Rectal smooth muscle tissue (tissue), 1 donor: ENCODE measurements around the gene SLIT3.

Experiments
- H3K27ac ChIP-seq: one replicate; pipeline ENCODE4 v1.7.0; 2013; ENCODE audit warnings: low read depth, low read length, inconsistent platforms
- H3K27me3 ChIP-seq: one replicate; pipeline ENCODE4 v1.7.0; 2013; ENCODE audit warnings: low read length; ENCODE audit not compliant: control insufficient read depth, insufficient read depth
- H3K36me3 ChIP-seq: one replicate; pipeline ENCODE4 v1.7.0; 2013; ENCODE audit warnings: low read length; ENCODE audit not compliant: control insufficient read depth, insufficient read depth
- H3K4me1 ChIP-seq: one replicate; pipeline ENCODE4 v1.7.0; 2013; ENCODE audit warnings: low read length; ENCODE audit not compliant: control insufficient read depth, insufficient read depth
- H3K4me3 ChIP-seq: one replicate; pipeline ENCODE4 v1.7.0; 2013; ENCODE audit warnings: low read length
- H3K9ac ChIP-seq: one replicate; pipeline ENCODE4 v1.7.0; 2013; ENCODE audit warnings: low read length

The SLIT3 gene

GRCh38 chr5:169175733-169176132 is 125.2 kb downstream of the SLIT3 start:
- H3K27ac ChIP-seq, result no peak overlapping the region
- H3K36me3 ChIP-seq, result no peaks in the 10 kb centered on the region
- H3K4me1 ChIP-seq, result no peaks in the 10 kb centered on the region
- no peaks in the 10 kb centered on the region for H3K27me3 ChIP-seq
- H3K9ac ChIP-seq, result no peak overlapping the region
- no peak overlapping the region for H3K4me3 ChIP-seq

GRCh38 chr5:169174923-169175322 is 126.0 kb downstream of the SLIT3 start:
- no peaks in the 10 kb centered on the region for H3K36me3 ChIP-seq
- H3K27me3 ChIP-seq, result no peaks in the 10 kb centered on the region
- H3K4me3 ChIP-seq, result no peak overlapping the region
- H3K9ac ChIP-seq, result no peak overlapping the region
- H3K4me1 ChIP-seq, result no peaks in the 10 kb centered on the region
- no peak overlapping the region for H3K27ac ChIP-seq

GRCh38 chr5:169173372-169173771 is 127.6 kb downstream of the SLIT3 start:
- Histone ChIP-seq H3K27ac (no peak overlapping the region), H3K4me1 (no peaks in the 10 kb centered on the region), H3K9ac (no peak overlapping the region)

GRCh38 chr5:169171515-169171914 is 129.4 kb downstream of the SLIT3 start:
- H3K27ac ChIP-seq, result no peak overlapping the region
- H3K4me1 ChIP-seq, result no peaks in the 10 kb centered on the region
- H3K36me3 ChIP-seq, result no peaks in the 10 kb centered on the region
- H3K27me3 ChIP-seq, result no peaks in the 10 kb centered on the region
- no peak overlapping the region for H3K4me3 ChIP-seq
- H3K9ac ChIP-seq, result no peak overlapping the region

More at GRCh38 chr5:169173372-169173771, 127.6 kb downstream of the SLIT3 start:
- no peaks in the 10 kb centered on the region for H3K36me3 ChIP-seq
- no peak overlapping the region for H3K4me3 ChIP-seq
- H3K27me3 ChIP-seq, result no peaks in the 10 kb centered on the region

GRCh38 chr5:169169783-169170182 is 131.2 kb downstream of the SLIT3 start:
- H3K9ac ChIP-seq, result no peak overlapping the region
- no peak overlapping the region for H3K4me3 ChIP-seq
- H3K27ac ChIP-seq, result no peak overlapping the region
- H3K27me3 ChIP-seq, result no peaks in the 10 kb centered on the region
- H3K4me1 ChIP-seq, result no peaks in the 10 kb centered on the region
- no peaks in the 10 kb centered on the region for H3K36me3 ChIP-seq

GRCh38 chr5:169168280-169168679 is 132.7 kb downstream of the SLIT3 start:
- H3K4me1 ChIP-seq, result no peaks in the 10 kb centered on the region
- no peak overlapping the region for H3K4me3 ChIP-seq
- H3K36me3 ChIP-seq, result no peaks in the 10 kb centered on the region
- no peaks in the 10 kb centered on the region for H3K27me3 ChIP-seq
- no peak overlapping the region for H3K9ac ChIP-seq
- no peak overlapping the region for H3K27ac ChIP-seq

GRCh38 chr5:169166078-169166477 is 134.9 kb downstream of the SLIT3 start:
- Histone ChIP-seq H3K4me3 (no peak overlapping the region), H3K27ac (no peak overlapping the region), H3K27me3 (no peaks in the 10 kb centered on the region), H3K4me1 (no peaks in the 10 kb centered on the region), H3K36me3 (no peaks in the 10 kb centered on the region), H3K9ac (no peak overlapping the region)

- no peaks in the 10 kb centered on the region for H3K27me3 ChIP-seq
- no peak overlapping the region for H3K27ac ChIP-seq
- H3K4me3 ChIP-seq, result no peak overlapping the region
- peaks cover 7% of the 10 kb centered on the region for H3K4me1 ChIP-seq
- no peak overlapping the region for H3K9ac ChIP-seq
- no peaks in the 10 kb centered on the region for H3K36me3 ChIP-seq
Measured at GRCh38 chr5:169165052-169165451, 135.9 kb downstream of the SLIT3 start.

- Histone ChIP-seq H3K27me3 (no peaks in the 10 kb centered on the region), H3K36me3 (no peaks in the 10 kb centered on the region), H3K4me1 (peaks cover 7% of the 10 kb centered on the region), H3K4me3 (no peak overlapping the region), H3K9ac (no peak overlapping the region), H3K27ac (no peak overlapping the region)
Measured at GRCh38 chr5:169164481-169164925, 136.4 kb downstream of the SLIT3 start.

GRCh38 chr5:169162407-169162806 is 138.5 kb downstream of the SLIT3 start:
- H3K27ac ChIP-seq, result no peak overlapping the region
- H3K27me3 ChIP-seq, result no peaks in the 10 kb centered on the region
- no peak overlapping the region for H3K4me3 ChIP-seq
- no peak overlapping the region for H3K9ac ChIP-seq
- H3K4me1 ChIP-seq, result peaks cover 7% of the 10 kb centered on the region
- H3K36me3 ChIP-seq, result no peaks in the 10 kb centered on the region

GRCh38 chr5:169161022-169161680 is 139.8 kb downstream of the SLIT3 start:
- Histone ChIP-seq H3K27me3 (no peaks in the 10 kb centered on the region), H3K4me3 (no peak overlapping the region), H3K9ac (no peak overlapping the region), H3K4me1 (peaks cover 7% of the 10 kb centered on the region), H3K27ac (no peak overlapping the region), H3K36me3 (no peaks in the 10 kb centered on the region)

- no peaks in the 10 kb centered on the region for H3K36me3 ChIP-seq
- no peak overlapping the region for H3K27ac ChIP-seq
- no peak overlapping the region for H3K9ac ChIP-seq
- no peaks in the 10 kb centered on the region for H3K27me3 ChIP-seq
- H3K4me1 ChIP-seq, result peaks cover 7% of the 10 kb centered on the region
- no peak overlapping the region for H3K4me3 ChIP-seq
Measured at GRCh38 chr5:169160405-169160901, 140.5 kb downstream of the SLIT3 start.

- H3K9ac ChIP-seq, result no peak overlapping the region
Measured at GRCh38 chr5:169158764-169159163, 142.2 kb downstream of the SLIT3 start.

More at GRCh38 chr5:169158764-169159163, 142.2 kb downstream of the SLIT3 start:
- Histone ChIP-seq H3K27me3 (no peaks in the 10 kb centered on the region), H3K4me1 (peaks cover 7% of the 10 kb centered on the region), H3K27ac (no peak overlapping the region), H3K36me3 (no peaks in the 10 kb centered on the region), H3K4me3 (no peak overlapping the region)
